Neural cell (in vitro differentiated cells): ENCODE results near the gene TMEM131L. TPM values are rescaled to one million over a fixed set of nuclear protein-coding genes. Genes with fewer than 3 reads are reported as not detected.

Experiments
- H2AFZ ChIP-seq: fragments of 200-600, 300-800 bp; sonication (generic), shearing (Covaris generic); 2 replicates; pipeline ENCODE4 v1.6.0; 2014; ENCODE audit warnings: low read depth, mild to moderate bottlenecking, antibody characterized with exemption, low read length, moderate library complexity
- H3F3A ChIP-seq: fragments of 200-600 bp; shearing (Covaris generic); 2 replicates; pipeline ENCODE4 v1.6.1; 2016; ENCODE audit warnings: mild to moderate bottlenecking, moderate library complexity, mixed read lengths, antibody characterized with exemption, low read length; ENCODE audit not compliant: insufficient read depth, poor library complexity, severe bottlenecking
- H3K27ac ChIP-seq: fragments of 200-600, 300-800 bp; sonication (generic), shearing (Covaris generic); 2 replicates; pipeline ENCODE4 v1.5.1; 2014; ENCODE audit warnings: mild to moderate bottlenecking, low read length, moderate library complexity
- H3K27me3 ChIP-seq: fragments of 300-800, 200-600 bp; sonication (generic), shearing (Covaris generic); 2 replicates; pipeline ENCODE4 v1.6.0; 2014; ENCODE audit warnings: mild to moderate bottlenecking, low read depth, low read length, moderate library complexity; ENCODE audit not compliant: insufficient read depth
- H3K36me3 ChIP-seq: fragments of 300-800, 200-600 bp; sonication (generic), shearing (Covaris generic); 2 replicates; pipeline ENCODE4 v1.5.1; 2014; ENCODE audit warnings: mild to moderate bottlenecking, antibody characterized with exemption, low read length, moderate library complexity; ENCODE audit not compliant: insufficient read depth
- H3K4me2 ChIP-seq: fragments of 300-800, 200-600 bp; sonication (generic), shearing (Covaris generic); 2 replicates; pipeline ENCODE4 v1.6.0; 2014; ENCODE audit warnings: mild to moderate bottlenecking, low read length
- H3K4me3 ChIP-seq: fragments of 300-800, 200-600 bp; sonication (generic), shearing (Covaris generic); 2 replicates; pipeline ENCODE4 v1.5.1; 2014; ENCODE audit warnings: mild to moderate bottlenecking, low read length, moderate library complexity
- H3K79me2 ChIP-seq: fragments of 200-600 bp; shearing (Covaris generic); replicated peaks from 2 replicates; pipeline ENCODE4 v1.6.0; 2014; ENCODE audit warnings: mild to moderate bottlenecking, low read length, moderate library complexity; ENCODE audit not compliant: insufficient read depth
- H3K9ac ChIP-seq: fragments of 300-800, 200-600 bp; sonication (generic), shearing (Covaris generic); 2 replicates; pipeline ENCODE4 v1.6.1; 2016; ENCODE audit warnings: mild to moderate bottlenecking, low read length, mixed read lengths
- H3K9me2 ChIP-seq: fragments of 200-600 bp; shearing (Covaris generic); 2 replicates; pipeline ENCODE4 v1.6.1; 2016; ENCODE audit warnings: mild to moderate bottlenecking, low read length, mixed read lengths; ENCODE audit not compliant: insufficient read depth
- H3K9me3 ChIP-seq: fragments of 200-600, 300-800 bp; sonication (generic), shearing (Covaris generic); 2 replicates; pipeline ENCODE4 v1.6.1; 2016; ENCODE audit warnings: mild to moderate bottlenecking, mixed run types, low read length, moderate library complexity, mixed read lengths
- H4K20me1 ChIP-seq: fragments of 200-600 bp; shearing (Covaris generic); 2 replicates; pipeline ENCODE4 v1.6.1; 2016; ENCODE audit warnings: mild to moderate bottlenecking, mixed run types; ENCODE audit not compliant: insufficient read depth
- EP300 ChIP-seq: fragments of 450-650 bp; conservative IDR thresholded peaks from 2 replicates; pipeline ENCODE4 v1.6.1; 2014; ENCODE audit warnings: antibody characterized with exemption, mild to moderate bottlenecking, moderate library complexity; ENCODE audit not compliant: poor library complexity, severe bottlenecking
- EZH2 ChIP-seq: fragments of 200-600, 300-800 bp; shearing (Covaris generic), sonication (generic); IDR thresholded peaks from 2 replicates; pipeline ENCODE4 v1.6.1; 2014; ENCODE audit warnings: antibody characterized with exemption, low read length, borderline replicate concordance, mild to moderate bottlenecking; ENCODE audit not compliant: insufficient read depth, poor library complexity, severe bottlenecking
- POLR2AphosphoS5 ChIP-seq: IDR thresholded peaks from 2 replicates; pipeline ENCODE4 v1.6.1; 2012
- RAD21 ChIP-seq: fragments of 450-650 bp; conservative IDR thresholded peaks from 2 replicates; pipeline ENCODE4 v1.6.1; 2014; ENCODE audit warnings: antibody characterized with exemption, mild to moderate bottlenecking, moderate library complexity
- SMC3 ChIP-seq: fragments of 450-650 bp; conservative IDR thresholded peaks from 2 replicates; pipeline ENCODE4 v1.6.1; 2014; ENCODE audit warnings: antibody characterized with exemption, mild to moderate bottlenecking, moderate library complexity; ENCODE audit not compliant: poor library complexity
- TAF1 ChIP-seq: IDR thresholded peaks from 2 replicates; pipeline ENCODE4 v1.6.1; 2012; ENCODE audit warnings: low read depth
- polyA plus RNA-seq: library from polyadenylated mRNA; depleted of rRNA; stranded (reverse); fragments of >200 nt; gene quantifications from 2 replicates; pipeline ENCODE4 v1.2.3, GENCODE V29; 2014
- TF ChIP-seq, protein P1 (sequence below): IDR thresholded peaks from 2 replicates; pipeline ENCODE4 v1.6.1; 2012; ENCODE audit warnings: borderline replicate concordance
- TF ChIP-seq, protein P2 (sequence below): fragments of 450-650 bp; IDR thresholded peaks from 2 replicates; pipeline ENCODE4 v1.5.1; 2014; ENCODE audit warnings: antibody characterized with exemption, mild to moderate bottlenecking, moderate library complexity; ENCODE audit not compliant: poor library complexity, severe bottlenecking

The TMEM131L gene
- polyA plus RNA-seq, 1 donor from 2014 or later, result 11.1 TPM

DNA sequence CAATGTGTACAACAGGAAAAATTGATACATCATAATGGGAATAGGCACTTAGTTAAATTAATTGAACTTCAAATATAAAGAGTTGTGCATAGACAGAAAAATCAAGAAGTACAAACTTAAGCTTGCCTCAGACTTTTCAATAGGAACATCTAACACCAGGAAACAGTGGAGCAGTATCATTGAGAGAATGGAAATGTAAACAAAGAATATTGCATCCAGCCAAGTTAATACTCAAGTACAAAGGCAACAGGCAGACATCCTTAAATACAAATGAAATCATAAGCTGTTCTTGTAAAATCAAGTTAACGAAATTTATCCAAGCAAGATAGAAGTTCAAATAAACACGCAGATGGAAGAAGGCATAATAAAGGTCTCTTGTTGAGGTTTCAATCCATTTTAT, 146.7 kb downstream of the TMEM131L start:
- H3K9ac ChIP-seq, result no peak overlapping the region

DNA sequence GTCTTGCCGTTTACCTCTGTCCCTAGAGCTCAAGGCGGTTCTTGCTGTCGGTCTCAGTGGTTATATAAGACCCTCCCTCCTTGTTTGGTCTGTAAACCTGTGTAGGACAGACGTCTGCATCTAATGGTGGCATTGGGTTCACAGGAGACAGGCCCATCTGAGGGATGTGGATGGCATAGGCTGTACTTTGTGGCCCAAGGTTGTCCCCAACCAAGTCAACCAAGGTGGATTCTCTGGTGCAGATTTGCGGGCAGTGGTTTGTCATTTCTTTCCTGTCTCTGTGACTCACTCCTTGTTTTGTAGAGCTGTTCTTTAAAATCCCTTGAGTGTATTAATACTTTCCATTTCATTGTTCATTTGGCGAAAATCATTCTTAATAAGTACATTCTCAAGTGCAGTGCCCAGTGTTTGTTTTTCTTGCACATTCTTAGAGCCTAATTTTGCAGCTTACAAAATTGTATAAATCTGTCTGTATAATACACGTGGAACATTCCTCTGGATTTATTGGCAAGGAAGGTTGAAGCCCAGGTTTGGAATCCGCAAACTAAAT, 149.9 kb downstream of the TMEM131L start:
- TF ChIP-seq TAF1 (no peak), EP300 (no peak), EZH2 (no peak), POLR2AphosphoS5 (no peak), RAD21 (no peak)
- TF ChIP-seq, protein P1, sequence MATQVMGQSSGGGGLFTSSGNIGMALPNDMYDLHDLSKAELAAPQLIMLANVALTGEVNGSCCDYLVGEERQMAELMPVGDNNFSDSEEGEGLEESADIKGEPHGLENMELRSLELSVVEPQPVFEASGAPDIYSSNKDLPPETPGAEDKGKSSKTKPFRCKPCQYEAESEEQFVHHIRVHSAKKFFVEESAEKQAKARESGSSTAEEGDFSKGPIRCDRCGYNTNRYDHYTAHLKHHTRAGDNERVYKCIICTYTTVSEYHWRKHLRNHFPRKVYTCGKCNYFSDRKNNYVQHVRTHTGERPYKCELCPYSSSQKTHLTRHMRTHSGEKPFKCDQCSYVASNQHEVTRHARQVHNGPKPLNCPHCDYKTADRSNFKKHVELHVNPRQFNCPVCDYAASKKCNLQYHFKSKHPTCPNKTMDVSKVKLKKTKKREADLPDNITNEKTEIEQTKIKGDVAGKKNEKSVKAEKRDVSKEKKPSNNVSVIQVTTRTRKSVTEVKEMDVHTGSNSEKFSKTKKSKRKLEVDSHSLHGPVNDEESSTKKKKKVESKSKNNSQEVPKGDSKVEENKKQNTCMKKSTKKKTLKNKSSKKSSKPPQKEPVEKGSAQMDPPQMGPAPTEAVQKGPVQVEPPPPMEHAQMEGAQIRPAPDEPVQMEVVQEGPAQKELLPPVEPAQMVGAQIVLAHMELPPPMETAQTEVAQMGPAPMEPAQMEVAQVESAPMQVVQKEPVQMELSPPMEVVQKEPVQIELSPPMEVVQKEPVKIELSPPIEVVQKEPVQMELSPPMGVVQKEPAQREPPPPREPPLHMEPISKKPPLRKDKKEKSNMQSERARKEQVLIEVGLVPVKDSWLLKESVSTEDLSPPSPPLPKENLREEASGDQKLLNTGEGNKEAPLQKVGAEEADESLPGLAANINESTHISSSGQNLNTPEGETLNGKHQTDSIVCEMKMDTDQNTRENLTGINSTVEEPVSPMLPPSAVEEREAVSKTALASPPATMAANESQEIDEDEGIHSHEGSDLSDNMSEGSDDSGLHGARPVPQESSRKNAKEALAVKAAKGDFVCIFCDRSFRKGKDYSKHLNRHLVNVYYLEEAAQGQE, result no peak
- Histone ChIP-seq H3K9me3 (no peaks in the 10 kb centered on the region), H3K4me3 (no peak overlapping the region), H3K4me2 (no peak overlapping the region), H3K79me2 (no peaks in the 10 kb centered on the region), H3K36me3 (peaks cover 9% of the 10 kb centered on the region), H3K9ac (no peak overlapping the region), H3F3A (no peaks in the 10 kb centered on the region), H3K9me2 (no peaks in the 10 kb centered on the region), H3K27me3 (no peaks in the 10 kb centered on the region), H4K20me1 (no peaks in the 10 kb centered on the region), H3K27ac (no peak overlapping the region), H2AFZ (no peak overlapping the region)

More for the DNA sequence above, 146.7 kb downstream of the TMEM131L start:
- H3K36me3 ChIP-seq, result peaks cover 6% of the 10 kb centered on the region
- H3K27me3 ChIP-seq, result no peaks in the 10 kb centered on the region
- H3K27ac ChIP-seq, result no peak overlapping the region
- H3K9me2 ChIP-seq, result no peaks in the 10 kb centered on the region
- H2AFZ ChIP-seq, result no peak overlapping the region
- H3K79me2 ChIP-seq, result peaks cover 4% of the 10 kb centered on the region
- TF ChIP-seq, protein P2, sequence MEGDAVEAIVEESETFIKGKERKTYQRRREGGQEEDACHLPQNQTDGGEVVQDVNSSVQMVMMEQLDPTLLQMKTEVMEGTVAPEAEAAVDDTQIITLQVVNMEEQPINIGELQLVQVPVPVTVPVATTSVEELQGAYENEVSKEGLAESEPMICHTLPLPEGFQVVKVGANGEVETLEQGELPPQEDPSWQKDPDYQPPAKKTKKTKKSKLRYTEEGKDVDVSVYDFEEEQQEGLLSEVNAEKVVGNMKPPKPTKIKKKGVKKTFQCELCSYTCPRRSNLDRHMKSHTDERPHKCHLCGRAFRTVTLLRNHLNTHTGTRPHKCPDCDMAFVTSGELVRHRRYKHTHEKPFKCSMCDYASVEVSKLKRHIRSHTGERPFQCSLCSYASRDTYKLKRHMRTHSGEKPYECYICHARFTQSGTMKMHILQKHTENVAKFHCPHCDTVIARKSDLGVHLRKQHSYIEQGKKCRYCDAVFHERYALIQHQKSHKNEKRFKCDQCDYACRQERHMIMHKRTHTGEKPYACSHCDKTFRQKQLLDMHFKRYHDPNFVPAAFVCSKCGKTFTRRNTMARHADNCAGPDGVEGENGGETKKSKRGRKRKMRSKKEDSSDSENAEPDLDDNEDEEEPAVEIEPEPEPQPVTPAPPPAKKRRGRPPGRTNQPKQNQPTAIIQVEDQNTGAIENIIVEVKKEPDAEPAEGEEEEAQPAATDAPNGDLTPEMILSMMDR, result no peak
- TF ChIP-seq, protein P1, result no peak
- TF ChIP-seq EP300 (no peak), TAF1 (no peak), EZH2 (no peak), SMC3 (no peak)
- no peaks in the 10 kb centered on the region for H3F3A ChIP-seq
- no peak overlapping the region for H3K4me2 ChIP-seq
- H4K20me1 ChIP-seq, result no peaks in the 10 kb centered on the region
- H3K4me3 ChIP-seq, result no peak overlapping the region
- no peaks in the 10 kb centered on the region for H3K9me3 ChIP-seq
